ENCODE results near the gene CPSF4. TPM values are rescaled to one million over a fixed set of nuclear protein-coding genes. Genes with fewer than 3 reads are reported as not detected.

CPSF4 gene
- total and polyA plus RNA-seq, 2 donors (not counting 1 experiment from before 2014, with no cell fraction given) = 17.3 to 44.9 TPM

GRCh38 chr7:99468336-99468918 is 29.7 kb downstream of the CPSF4 start:
- no peak overlapping the region for H3K4me2 ChIP-seq (ENCODE audit: extremely low read depth, insufficient read depth, low read length)
- TF ChIP-seq EZH2 (IDR thresholded peaks at IDR 0.05; ENCODE audit: low read length, missing control alignments) = no peak
- TF ChIP-seq, protein P1, sequence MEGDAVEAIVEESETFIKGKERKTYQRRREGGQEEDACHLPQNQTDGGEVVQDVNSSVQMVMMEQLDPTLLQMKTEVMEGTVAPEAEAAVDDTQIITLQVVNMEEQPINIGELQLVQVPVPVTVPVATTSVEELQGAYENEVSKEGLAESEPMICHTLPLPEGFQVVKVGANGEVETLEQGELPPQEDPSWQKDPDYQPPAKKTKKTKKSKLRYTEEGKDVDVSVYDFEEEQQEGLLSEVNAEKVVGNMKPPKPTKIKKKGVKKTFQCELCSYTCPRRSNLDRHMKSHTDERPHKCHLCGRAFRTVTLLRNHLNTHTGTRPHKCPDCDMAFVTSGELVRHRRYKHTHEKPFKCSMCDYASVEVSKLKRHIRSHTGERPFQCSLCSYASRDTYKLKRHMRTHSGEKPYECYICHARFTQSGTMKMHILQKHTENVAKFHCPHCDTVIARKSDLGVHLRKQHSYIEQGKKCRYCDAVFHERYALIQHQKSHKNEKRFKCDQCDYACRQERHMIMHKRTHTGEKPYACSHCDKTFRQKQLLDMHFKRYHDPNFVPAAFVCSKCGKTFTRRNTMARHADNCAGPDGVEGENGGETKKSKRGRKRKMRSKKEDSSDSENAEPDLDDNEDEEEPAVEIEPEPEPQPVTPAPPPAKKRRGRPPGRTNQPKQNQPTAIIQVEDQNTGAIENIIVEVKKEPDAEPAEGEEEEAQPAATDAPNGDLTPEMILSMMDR (conservative IDR thresholded peaks at IDR 0.05 in 1 of 2, IDR thresholded peaks at IDR 0.05 in 1 of 2; ENCODE audit: low read depth in 1 of 2, low read length in 2 of 2) = no peak
- no peak for DNase-seq (ENCODE audit: low read depth in 2 of 2)
- no peaks in the 10 kb centered on the region for H3K36me3 ChIP-seq (ENCODE audit: control insufficient read depth, insufficient read depth, low read length)
- H3K27me3 ChIP-seq (ENCODE audit: control insufficient read depth, insufficient read depth, low read length) = no peaks in the 10 kb centered on the region
- no peaks in the 10 kb centered on the region for H4K20me1 ChIP-seq (ENCODE audit: control insufficient read depth, extremely low read depth, insufficient read depth, low read length)
- peaks cover 31% of the 10 kb centered on the region for H3K79me2 ChIP-seq (ENCODE audit: control insufficient read depth, insufficient read depth, low read length)
- no peaks in the 10 kb centered on the region for H3K9me3 ChIP-seq (ENCODE audit: control insufficient read depth, insufficient read depth, low read depth, low read length)
- no peak overlapping the region for H3K27ac ChIP-seq (ENCODE audit: insufficient read depth, low read length)
- H3K4me3 ChIP-seq (replicated peaks in 1 of 4; ENCODE audit: control extremely low read depth in 1 of 4, insufficient read depth in 1 of 4, low read depth in 3 of 4, low read length in 4 of 4) = no peak overlapping the region
- H3K4me1 ChIP-seq (ENCODE audit: control insufficient read depth, extremely low read depth, insufficient read depth, low read length) = peaks cover 1% of the 10 kb centered on the region
- no peak overlapping the region for H3K9ac ChIP-seq (ENCODE audit: insufficient read depth, low read length)
- no peak overlapping the region for H2AFZ ChIP-seq (ENCODE audit: low read length)

GRCh38 chr7:99469381-99470065 is 30.8 kb downstream of the CPSF4 start:
- Histone ChIP-seq H3K4me3 (replicated peaks in 1 of 4; ENCODE audit: control extremely low read depth in 1 of 4, insufficient read depth in 1 of 4, low read depth in 3 of 4, low read length in 4 of 4) (no peak overlapping the region), H4K20me1 (ENCODE audit: control insufficient read depth, extremely low read depth, insufficient read depth, low read length) (no peaks in the 10 kb centered on the region), H3K79me2 (ENCODE audit: control insufficient read depth, insufficient read depth, low read length) (peaks cover 30% of the 10 kb centered on the region), H3K27me3 (ENCODE audit: control insufficient read depth, insufficient read depth, low read length) (no peaks in the 10 kb centered on the region), H3K27ac (ENCODE audit: insufficient read depth, low read length) (no peak overlapping the region), H2AFZ (ENCODE audit: low read length) (peak overlapping the region; percentile 71), H3K4me2 (ENCODE audit: extremely low read depth, insufficient read depth, low read length) (no peak overlapping the region), H3K9me3 (ENCODE audit: control insufficient read depth, insufficient read depth, low read depth, low read length) (no peaks in the 10 kb centered on the region), H3K9ac (ENCODE audit: insufficient read depth, low read length) (no peak overlapping the region), H3K36me3 (ENCODE audit: control insufficient read depth, insufficient read depth, low read length) (no peaks in the 10 kb centered on the region), H3K4me1 (ENCODE audit: control insufficient read depth, extremely low read depth, insufficient read depth, low read length) (peaks cover 2% of the 10 kb centered on the region)
- TF ChIP-seq EZH2 (IDR thresholded peaks at IDR 0.05; ENCODE audit: low read length, missing control alignments) = no peak
- TF ChIP-seq, protein P1 (conservative IDR thresholded peaks at IDR 0.05 in 1 of 2, IDR thresholded peaks at IDR 0.05 in 1 of 2; ENCODE audit: low read depth in 1 of 2, low read length in 2 of 2) = no peak
- no peak for DNase-seq (ENCODE audit: low read depth in 2 of 2)

- H3K9me3 ChIP-seq (ENCODE audit: control insufficient read depth, insufficient read depth, low read depth, low read length) = no peaks in the 10 kb centered on the region
- peak within 1 kb of the TSS; percentile 92 for H3K4me2 ChIP-seq (ENCODE audit: extremely low read depth, insufficient read depth, low read length)
- peak within 1 kb of the TSS; percentile 77 for H3K27ac ChIP-seq (ENCODE audit: insufficient read depth, low read length)
- TF ChIP-seq EZH2 (IDR thresholded peaks at IDR 0.05; ENCODE audit: low read length, missing control alignments) = no peak
- TF ChIP-seq, protein P1 (conservative IDR thresholded peaks at IDR 0.05 in 1 of 2, IDR thresholded peaks at IDR 0.05 in 1 of 2; ENCODE audit: low read depth in 1 of 2, low read length in 2 of 2) = no peak
- no peaks in the 10 kb centered on the region for H3K27me3 ChIP-seq (ENCODE audit: control insufficient read depth, insufficient read depth, low read length)
- H3K4me3 ChIP-seq (replicated peaks in 1 of 4; ENCODE audit: control extremely low read depth in 1 of 4, insufficient read depth in 1 of 4, low read depth in 3 of 4, low read length in 4 of 4) = peak within 1 kb of the TSS; percentile 73 to 98 (median 78)
- H3K9ac ChIP-seq (ENCODE audit: insufficient read depth, low read length) = peak within 1 kb of the TSS; percentile 76
- H3K36me3 ChIP-seq (ENCODE audit: control insufficient read depth, insufficient read depth, low read length) = peaks cover 2% of the 10 kb centered on the region
- DNase-seq (ENCODE audit: low read depth in 2 of 2) = peak; percentile 95 to 96
- peaks cover 34% of the 10 kb centered on the region for H3K79me2 ChIP-seq (ENCODE audit: control insufficient read depth, insufficient read depth, low read length)
- H2AFZ ChIP-seq (ENCODE audit: low read length) = peak within 1 kb of the TSS; percentile 80
- H3K4me1 ChIP-seq (ENCODE audit: control insufficient read depth, extremely low read depth, insufficient read depth, low read length) = peaks cover 2% of the 10 kb centered on the region
- no peaks in the 10 kb centered on the region for H4K20me1 ChIP-seq (ENCODE audit: control insufficient read depth, extremely low read depth, insufficient read depth, low read length)
Observed at GRCh38 chr7:99472561-99473314, 34.0 kb downstream of the CPSF4 start, which contains the start of gene ZNF789. TSS of gene ZNF789 (plus strand) at chr7:99472890. CDS start at chr7:99476457, 3,567 bp downstream.

Measured in fibroblast of lung (primary cell).